Prostate gland (tissue), 2 donors: ENCODE results near the gene JMJD1C. TPM values are rescaled to one million over a fixed set of nuclear protein-coding genes. Genes with fewer than 3 reads are reported as not detected.

Experiments used
- DNase-seq: peaks from one replicate; pipeline ENCODE4 v3.0.0-alpha.2; 2019; ENCODE audit warnings: low spot score
- H3K27ac ChIP-seq, 2 donors: fragments of 200-600 bp; sonication (generic); 2 replicates each; pipeline ENCODE4 v1.5.1; 2017 to 2019
- H3K27me3 ChIP-seq: fragments of 200-600 bp; sonication (generic); replicated peaks from 2 replicates; pipeline ENCODE4 v1.5.1; 2019; ENCODE audit not compliant: insufficient read depth
- H3K36me3 ChIP-seq, 2 donors: fragments of 200-600 bp; sonication (generic); 1 replicate in 1 of 2; 2 replicates in 1 of 2; pipeline versions ENCODE4 v1.5.1 to v1.8.1; 2017 to 2019
- H3K4me1 ChIP-seq: fragments of 200-600 bp; sonication (generic); replicated peaks from 2 replicates; pipeline ENCODE4 v1.5.1; 2019
- H3K4me3 ChIP-seq, 2 donors: fragments of 200-600 bp; sonication (generic); 2 replicates each; pipeline ENCODE4 v1.5.1; 2017 to 2019
- H3K9me3 ChIP-seq: fragments of 200-600 bp; sonication (generic); 2 replicates; pipeline ENCODE4 v1.5.1; 2017
- POLR2A ChIP-seq: fragments of 450-650 bp; IDR thresholded peaks from one replicate; pipeline ENCODE4 v1.6.1; 2016; ENCODE audit warnings: antibody characterized with exemption, mild to moderate bottlenecking
- POLR2AphosphoS5 ChIP-seq: sonication (generic); formaldehyde crosslinking; IDR thresholded peaks from one replicate; pipeline ENCODE4 v1.6.1; 2017; ENCODE audit warnings: antibody characterized with exemption
- WGBS: methylation state at CpG from one replicate; pipeline ENCODE4 v1.1.5; 2018; 5-methylcytosine and 5-hydroxymethylcytosine counted together
- intact Hi-C: fragments of 100-400 bp; cut with DNase I; formaldehyde crosslinking; loops from one replicate; pipeline ENCODE4 v1.14.2; 2022
- total RNA-seq, 2 donors: library from RNA; depleted of rRNA; stranded (reverse); fragments of >200 nt; gene quantifications; one replicate each; pipeline ENCODE4 v1.1.0, GENCODE V29; 2016
- TF ChIP-seq, protein P1 (sequence below), 4 experiments: fragments of 200-600 bp in 2 of 4; fragments of 450-650 bp in 2 of 4; sonication (generic) in 2 of 4; IDR thresholded peaks; 1 replicate in 3 of 4; 2 replicates in 1 of 4; pipeline ENCODE4 v1.5.1; 2016 to 2019; ENCODE audit warnings: antibody characterized with exemption in 4 of 4, mild to moderate bottlenecking in 2 of 4, moderate library complexity in 2 of 4

The JMJD1C gene
- total RNA-seq, 2 donors from 2014 or later = 66.9 to 97.9 TPM

DNA sequence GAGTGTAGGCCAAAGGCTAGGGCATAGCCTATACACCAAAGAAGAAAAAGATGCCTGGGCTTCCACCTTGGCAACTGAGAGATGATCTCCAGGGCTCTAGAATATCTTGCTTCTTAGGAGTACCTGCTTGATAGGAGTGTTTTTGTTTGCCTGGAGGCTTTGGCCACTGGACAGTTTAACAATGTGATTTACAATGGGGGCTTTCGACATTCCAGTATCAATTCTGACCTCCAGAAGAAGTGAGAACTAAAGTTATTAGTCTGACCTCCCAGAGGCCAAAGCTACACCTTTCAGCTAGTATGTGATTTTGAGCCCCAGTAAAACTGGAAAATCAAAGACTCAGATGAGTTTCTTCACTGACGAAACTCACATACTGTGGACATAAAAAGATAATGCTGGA lies 96.1 kb downstream of the JMJD1C start:
- intact Hi-C loops = no loop called here

DNA sequence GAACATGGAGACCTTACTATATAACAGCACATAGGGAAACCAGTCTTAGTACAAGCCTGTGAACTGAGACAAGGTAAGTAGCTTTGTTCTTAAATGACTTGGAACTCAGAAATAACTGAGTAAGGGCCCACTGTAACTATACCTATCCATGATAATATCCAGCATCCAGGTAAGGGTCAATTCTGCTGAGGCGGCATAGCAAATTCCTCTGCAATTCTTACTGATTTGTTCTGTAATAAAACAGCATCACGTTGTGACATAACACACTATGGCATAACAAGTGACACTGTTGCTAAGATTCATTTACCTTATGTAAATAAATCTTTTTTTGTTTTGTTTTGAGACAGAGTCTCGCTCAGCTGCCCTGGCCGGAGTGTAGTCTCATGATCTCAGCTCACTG lies 97.4 kb downstream of the JMJD1C start:
- intact Hi-C loops = no loop called here
- no peaks in the 10 kb centered on the region for H3K9me3 ChIP-seq
- H3K4me3 ChIP-seq = no peak overlapping the region
- H3K36me3 ChIP-seq = no peaks in the 10 kb centered on the region
- no peaks in the 10 kb centered on the region for H3K4me1 ChIP-seq
- no peak overlapping the region for H3K27ac ChIP-seq
- H3K27me3 ChIP-seq = no peaks in the 10 kb centered on the region
- WGBS = 88% methylated on average over 4 of the region's 4 CpGs
- no peak for TF ChIP-seq POLR2A
- TF ChIP-seq, protein P1, sequence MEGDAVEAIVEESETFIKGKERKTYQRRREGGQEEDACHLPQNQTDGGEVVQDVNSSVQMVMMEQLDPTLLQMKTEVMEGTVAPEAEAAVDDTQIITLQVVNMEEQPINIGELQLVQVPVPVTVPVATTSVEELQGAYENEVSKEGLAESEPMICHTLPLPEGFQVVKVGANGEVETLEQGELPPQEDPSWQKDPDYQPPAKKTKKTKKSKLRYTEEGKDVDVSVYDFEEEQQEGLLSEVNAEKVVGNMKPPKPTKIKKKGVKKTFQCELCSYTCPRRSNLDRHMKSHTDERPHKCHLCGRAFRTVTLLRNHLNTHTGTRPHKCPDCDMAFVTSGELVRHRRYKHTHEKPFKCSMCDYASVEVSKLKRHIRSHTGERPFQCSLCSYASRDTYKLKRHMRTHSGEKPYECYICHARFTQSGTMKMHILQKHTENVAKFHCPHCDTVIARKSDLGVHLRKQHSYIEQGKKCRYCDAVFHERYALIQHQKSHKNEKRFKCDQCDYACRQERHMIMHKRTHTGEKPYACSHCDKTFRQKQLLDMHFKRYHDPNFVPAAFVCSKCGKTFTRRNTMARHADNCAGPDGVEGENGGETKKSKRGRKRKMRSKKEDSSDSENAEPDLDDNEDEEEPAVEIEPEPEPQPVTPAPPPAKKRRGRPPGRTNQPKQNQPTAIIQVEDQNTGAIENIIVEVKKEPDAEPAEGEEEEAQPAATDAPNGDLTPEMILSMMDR (IDR thresholded peaks at IDR 0.05) = no peak
- TF ChIP-seq POLR2AphosphoS5 = no peak
- no peak for DNase-seq

More for the DNA sequence above, 96.1 kb downstream of the JMJD1C start:
- Histone ChIP-seq H3K4me3 (no peak overlapping the region), H3K9me3 (no peaks in the 10 kb centered on the region), H3K36me3 (no peaks in the 10 kb centered on the region), H3K27me3 (no peaks in the 10 kb centered on the region), H3K27ac (no peak overlapping the region), H3K4me1 (no peaks in the 10 kb centered on the region)
- no peak for TF ChIP-seq POLR2A
- WGBS = 75% methylated on average over 2 of the region's 2 CpGs
- no peak for DNase-seq

DNA sequence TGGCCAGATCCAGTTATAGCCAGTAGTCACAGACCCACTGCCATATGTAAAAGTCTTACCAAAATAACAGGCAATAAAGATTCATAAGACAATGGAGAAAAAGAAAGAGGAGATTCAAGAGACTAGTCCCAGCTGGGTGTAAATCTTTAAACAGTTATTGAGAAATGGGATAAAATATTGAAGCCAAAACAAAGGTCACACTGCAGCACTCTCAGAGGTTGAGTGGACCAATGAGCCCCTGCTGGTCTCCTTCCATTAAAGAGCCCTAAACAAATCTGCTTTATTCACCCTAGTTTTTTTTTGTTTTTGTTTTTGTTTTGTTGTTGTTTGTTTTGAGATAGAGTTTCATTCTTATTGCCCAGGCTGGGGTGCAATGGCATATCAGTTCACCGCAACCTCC lies 98.8 kb downstream of the JMJD1C start:
- no peak for DNase-seq
- Histone ChIP-seq H3K36me3 (no peaks in the 10 kb centered on the region), H3K9me3 (no peaks in the 10 kb centered on the region), H3K27ac (no peak overlapping the region), H3K4me3 (no peak overlapping the region), H3K4me1 (no peaks in the 10 kb centered on the region), H3K27me3 (no peaks in the 10 kb centered on the region)
- TF ChIP-seq POLR2A = no peak
- TF ChIP-seq POLR2AphosphoS5 = no peak
- TF ChIP-seq, protein P1 (IDR thresholded peaks at IDR 0.05) = no peak
- intact Hi-C loops = no loop called here
- 100% methylated on average over 1 of the region's 1 CpG for WGBS

DNA sequence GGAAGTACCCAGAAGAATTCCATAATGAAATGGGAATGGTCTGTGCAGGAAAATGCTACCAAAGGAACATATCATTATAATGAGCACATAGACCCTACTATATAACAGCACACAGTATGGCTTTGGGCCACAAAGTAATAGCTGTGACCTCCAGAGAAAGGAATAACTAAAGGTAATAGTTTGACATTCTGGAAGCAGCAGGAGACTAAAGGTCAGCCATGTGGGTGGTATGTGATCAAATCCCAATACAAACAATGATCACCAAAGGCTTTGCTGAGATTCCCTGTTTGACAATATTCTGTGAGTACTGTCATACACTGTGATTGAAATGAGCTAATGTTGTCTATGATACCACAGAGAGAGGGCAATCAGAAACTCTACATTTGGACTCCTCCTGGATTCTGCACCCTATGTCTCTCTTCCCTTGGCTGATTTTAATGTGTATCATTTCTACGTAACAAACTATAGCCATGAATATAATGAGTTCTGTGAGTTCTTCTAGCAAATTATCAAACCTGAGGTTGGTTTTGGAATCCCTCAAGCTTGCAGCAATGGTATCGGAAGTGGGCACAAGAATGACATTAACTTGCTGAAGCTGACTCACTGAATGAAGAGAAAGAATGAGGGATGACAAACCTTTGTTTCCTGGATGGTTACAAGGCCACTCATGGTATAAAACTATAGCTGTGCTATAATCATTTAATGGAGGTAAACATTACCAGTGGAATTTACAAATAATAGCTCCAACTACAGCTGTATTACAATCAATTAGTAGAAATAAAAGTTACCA lies 99.6 kb downstream of the JMJD1C start:
- intact Hi-C loops = no loop called here
- WGBS = 98% methylated on average over 2 of the region's 2 CpGs
- H3K27ac ChIP-seq = no peak overlapping the region

DNA sequence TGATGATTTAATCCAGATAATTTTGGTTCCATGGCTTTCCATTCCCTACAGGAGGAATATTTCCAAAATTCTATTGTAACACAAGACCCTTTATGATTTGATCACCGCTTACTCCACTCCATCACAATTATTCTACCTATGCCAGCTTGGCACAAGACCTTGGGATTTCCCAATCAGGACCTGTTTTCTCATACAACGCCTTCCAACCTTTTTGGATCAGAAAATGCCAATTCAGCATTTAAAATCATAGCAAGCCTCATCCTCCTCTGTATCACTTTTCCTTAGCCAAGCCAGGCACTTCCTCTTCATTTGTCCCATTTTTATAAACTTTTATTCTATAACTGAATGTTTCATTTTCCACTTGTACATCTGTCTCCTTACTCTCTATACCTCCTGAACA lies 100.9 kb downstream of the JMJD1C start:
- Histone ChIP-seq H3K36me3 (no peaks in the 10 kb centered on the region), H3K9me3 (no peaks in the 10 kb centered on the region), H3K27ac (no peak overlapping the region), H3K27me3 (no peaks in the 10 kb centered on the region), H3K4me3 (no peak overlapping the region), H3K4me1 (no peaks in the 10 kb centered on the region)
- 57% methylated on average over 2 of the region's 2 CpGs for WGBS
- TF ChIP-seq POLR2AphosphoS5 (no peak), POLR2A (no peak)
- TF ChIP-seq, protein P1 (IDR thresholded peaks at IDR 0.05) = no peak
- intact Hi-C loops = no loop called here
- DNase-seq = no peak

More for the DNA sequence above, 99.6 kb downstream of the JMJD1C start:
- Histone ChIP-seq H3K27me3 (no peaks in the 10 kb centered on the region), H3K9me3 (no peaks in the 10 kb centered on the region), H3K4me1 (no peaks in the 10 kb centered on the region), H3K36me3 (no peaks in the 10 kb centered on the region), H3K4me3 (no peak overlapping the region)
- DNase-seq = no peak
- TF ChIP-seq POLR2AphosphoS5 = no peak
- TF ChIP-seq, protein P1 (IDR thresholded peaks at IDR 0.05) = no peak
- no peak for TF ChIP-seq POLR2A
